Prostate gland (tissue), 2 donors: ENCODE data around the gene GGNBP2.

Source experiments
- POLR2A ChIP-seq: fragments of 450-650 bp; IDR thresholded peaks from one replicate; pipeline ENCODE4 v1.6.1; 2016; ENCODE audit warnings: antibody characterized with exemption, mild to moderate bottlenecking
- TF ChIP-seq, protein P1 (sequence below), 4 experiments: fragments of 200-600 bp in 2 of 4; fragments of 450-650 bp in 2 of 4; sonication (generic) in 2 of 4; IDR thresholded peaks; 1 replicate in 3 of 4; 2 replicates in 1 of 4; pipeline ENCODE4 v1.5.1; 2016 to 2019; ENCODE audit warnings: antibody characterized with exemption in 4 of 4, mild to moderate bottlenecking in 2 of 4, moderate library complexity in 2 of 4

- no peak for TF ChIP-seq POLR2A
- TF ChIP-seq, protein P1, sequence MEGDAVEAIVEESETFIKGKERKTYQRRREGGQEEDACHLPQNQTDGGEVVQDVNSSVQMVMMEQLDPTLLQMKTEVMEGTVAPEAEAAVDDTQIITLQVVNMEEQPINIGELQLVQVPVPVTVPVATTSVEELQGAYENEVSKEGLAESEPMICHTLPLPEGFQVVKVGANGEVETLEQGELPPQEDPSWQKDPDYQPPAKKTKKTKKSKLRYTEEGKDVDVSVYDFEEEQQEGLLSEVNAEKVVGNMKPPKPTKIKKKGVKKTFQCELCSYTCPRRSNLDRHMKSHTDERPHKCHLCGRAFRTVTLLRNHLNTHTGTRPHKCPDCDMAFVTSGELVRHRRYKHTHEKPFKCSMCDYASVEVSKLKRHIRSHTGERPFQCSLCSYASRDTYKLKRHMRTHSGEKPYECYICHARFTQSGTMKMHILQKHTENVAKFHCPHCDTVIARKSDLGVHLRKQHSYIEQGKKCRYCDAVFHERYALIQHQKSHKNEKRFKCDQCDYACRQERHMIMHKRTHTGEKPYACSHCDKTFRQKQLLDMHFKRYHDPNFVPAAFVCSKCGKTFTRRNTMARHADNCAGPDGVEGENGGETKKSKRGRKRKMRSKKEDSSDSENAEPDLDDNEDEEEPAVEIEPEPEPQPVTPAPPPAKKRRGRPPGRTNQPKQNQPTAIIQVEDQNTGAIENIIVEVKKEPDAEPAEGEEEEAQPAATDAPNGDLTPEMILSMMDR (IDR thresholded peaks at IDR 0.05) = no peak
Observed at GRCh38 chr17:36506831-36507230, 37.9 kb upstream of the GGNBP2 start.
